HG03175 (cell line): ENCODE results near the gene TBX20.
A peak's percentile ranks its signal among the peaks of the same experiment; 100 is the strongest.

Source experiments
- ATAC-seq: cut with Tn5 transposase; IDR thresholded peaks from one replicate; pipeline ENCODE4 v1.9.1; 2021; ENCODE audit warnings: mild to moderate bottlenecking, moderate library complexity; ENCODE audit not compliant: unreplicated experiment

The TBX20 gene

GRCh38 chr7:35253710-35254495, at the start of gene TBX20:
TSS of gene TBX20 (minus strand) at chr7:35254100. CDS start at chr7:35253620, 480 bp downstream.
- ATAC-seq = peak; percentile 47

GRCh38 chr7:35289376-35289775, 35.5 kb upstream of the TBX20 start:
- ATAC-seq = no peak

GRCh38 chr7:35286986-35287385, 33.1 kb upstream of the TBX20 start:
- no peak for ATAC-seq

GRCh38 chr7:35286422-35286821, 32.5 kb upstream of the TBX20 start:
- ATAC-seq = no peak

- no peak for ATAC-seq
Measured at GRCh38 chr7:35285799-35286198, 31.9 kb upstream of the TBX20 start.

GRCh38 chr7:35280902-35281301, 27.0 kb upstream of the TBX20 start:
- ATAC-seq = no peak

- no peak for ATAC-seq
Measured at GRCh38 chr7:35277359-35277758, 23.5 kb upstream of the TBX20 start.

GRCh38 chr7:35272246-35272645, 18.3 kb upstream of the TBX20 start:
- ATAC-seq = no peak

- ATAC-seq = no peak
Measured at GRCh38 chr7:35268953-35269352, 15.1 kb upstream of the TBX20 start.

- ATAC-seq = no peak
Measured at GRCh38 chr7:35267411-35267810, 13.5 kb upstream of the TBX20 start.

- no peak for ATAC-seq
Measured at GRCh38 chr7:35263396-35263795, 9.5 kb upstream of the TBX20 start.

- ATAC-seq = no peak
Measured at GRCh38 chr7:35261476-35262285, 7.8 kb upstream of the TBX20 start.

GRCh38 chr7:35261041-35261440, 7.1 kb upstream of the TBX20 start:
- ATAC-seq = no peak

- no peak for ATAC-seq
Measured at GRCh38 chr7:35260246-35260645, 6.3 kb upstream of the TBX20 start.

GRCh38 chr7:35259523-35259908, 5.6 kb upstream of the TBX20 start:
- ATAC-seq = no peak

GRCh38 chr7:35258868-35259522, 5.1 kb upstream of the TBX20 start:
- no peak for ATAC-seq

GRCh38 chr7:35258125-35258867, 4.4 kb upstream of the TBX20 start:
- ATAC-seq = no peak

- no peak for ATAC-seq
Measured at GRCh38 chr7:35257251-35258124, 3.6 kb upstream of the TBX20 start.

- no peak for ATAC-seq
Measured at GRCh38 chr7:35256256-35257175, 2.6 kb upstream of the TBX20 start.
